GM19468 (cell line): ENCODE results near the gene CFAP221.

Source experiments
- ATAC-seq: cut with Tn5 transposase; IDR thresholded peaks from one replicate; pipeline ENCODE4 v1.9.1; 2021; ENCODE audit warnings: mild to moderate bottlenecking, moderate library complexity, moderate number of reproducible peaks; ENCODE audit not compliant: unreplicated experiment; ENCODE audit errors: extremely low read depth

CFAP221 gene

DNA sequence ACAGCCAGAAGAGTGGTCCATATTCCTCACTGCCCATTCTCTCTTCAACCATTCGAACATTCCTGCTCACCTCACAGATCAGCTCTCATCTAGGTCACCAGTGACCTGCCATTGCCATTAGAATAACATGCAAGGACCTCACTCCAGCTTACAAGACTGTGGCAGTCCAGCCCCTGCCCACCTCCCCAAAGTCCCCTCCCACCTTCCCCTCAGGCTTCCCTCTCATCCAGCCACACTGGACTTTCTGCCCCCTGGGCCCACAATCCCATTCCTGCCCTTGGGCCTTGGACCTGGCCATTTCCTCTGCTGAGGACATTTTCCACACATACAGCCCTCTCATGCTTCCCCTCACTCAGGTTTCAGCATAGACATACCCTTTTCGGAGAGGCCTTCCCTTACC, 129.5 kb downstream of the CFAP221 start:
- ATAC-seq = no peak

DNA sequence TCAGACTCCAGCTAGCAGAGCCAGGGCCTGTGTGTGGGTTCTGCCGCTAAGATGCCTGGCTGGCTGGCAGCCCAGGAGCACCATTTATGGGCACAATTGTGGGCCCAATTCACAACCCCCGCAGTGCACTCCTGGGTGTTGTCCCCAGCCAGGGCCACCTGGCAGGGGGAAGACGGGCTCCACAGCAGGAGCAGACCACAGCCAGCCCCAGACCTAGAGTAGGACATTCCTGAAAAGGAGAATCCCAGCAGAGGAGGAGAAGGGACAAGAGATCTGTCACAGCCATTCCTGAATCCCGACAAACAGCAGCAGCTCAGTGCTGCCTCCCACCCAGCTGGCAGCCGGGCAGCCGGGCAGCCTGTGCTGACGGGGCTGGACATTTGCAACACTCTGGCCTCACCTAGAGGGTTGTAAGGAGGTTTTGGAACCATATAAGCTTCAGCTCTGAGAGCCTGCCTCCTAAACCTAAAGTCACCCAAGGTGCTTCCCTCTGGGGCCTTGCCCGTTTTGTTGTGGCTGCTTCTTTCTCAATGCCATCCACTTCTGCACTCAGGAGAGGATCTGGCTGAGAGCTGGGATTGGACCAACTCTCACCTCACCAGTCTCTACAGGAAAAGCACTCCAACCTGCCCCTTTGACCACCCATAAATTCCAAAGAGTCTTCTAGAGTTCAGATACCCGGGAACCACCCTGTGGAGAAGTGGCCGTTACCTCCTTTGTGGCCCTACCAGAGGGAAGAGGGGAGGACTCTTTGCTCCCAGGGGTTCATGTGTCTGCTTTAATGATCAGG, 130.7 kb downstream of the CFAP221 start:
- ATAC-seq = no peak

DNA sequence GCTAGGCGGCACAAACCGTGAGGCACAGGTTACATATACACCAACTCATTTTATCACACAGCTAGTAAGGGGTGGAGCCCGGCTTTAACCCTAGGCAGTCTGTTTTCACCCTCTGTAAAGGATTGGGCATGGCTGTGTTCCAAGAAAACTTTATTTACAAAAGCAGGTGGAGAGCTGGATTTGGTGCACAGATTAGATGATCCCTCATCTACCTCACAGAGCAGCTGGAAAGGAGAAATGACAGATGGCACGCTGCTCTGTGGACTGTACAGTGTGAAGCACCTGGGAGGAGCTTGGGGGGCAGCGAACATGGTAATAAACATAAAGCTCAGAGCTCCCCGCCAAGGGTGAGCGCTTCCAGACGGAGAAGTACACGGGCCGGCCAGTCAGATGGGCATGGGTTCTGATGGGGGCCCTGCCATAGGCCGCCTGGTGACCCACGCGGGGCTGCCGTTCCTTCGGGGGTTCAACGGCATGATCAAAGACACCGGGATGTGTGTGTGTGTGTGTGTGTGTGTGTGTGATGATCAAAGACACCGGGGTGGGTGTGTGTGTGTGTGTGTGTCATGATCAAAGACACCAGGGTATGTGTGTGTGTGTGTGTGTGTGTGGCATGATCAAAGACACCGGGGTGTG, 133.9 kb downstream of the CFAP221 start:
- ATAC-seq = no peak

DNA sequence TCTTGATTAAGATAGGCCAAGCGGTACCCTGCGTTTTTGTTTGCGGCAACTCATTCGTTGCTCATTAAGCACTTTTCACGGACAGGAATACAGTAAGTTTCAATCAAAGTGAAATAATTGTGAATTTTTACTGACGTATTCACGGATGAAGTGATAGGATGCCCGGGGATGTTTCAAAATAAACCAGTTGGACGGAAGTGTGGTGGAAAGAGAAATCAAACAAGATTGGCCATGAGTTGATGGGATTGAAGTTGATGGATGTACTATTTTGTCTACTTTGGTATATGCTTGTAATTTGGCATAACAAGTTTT, 135.2 kb downstream of the CFAP221 start:
- no peak for ATAC-seq

DNA sequence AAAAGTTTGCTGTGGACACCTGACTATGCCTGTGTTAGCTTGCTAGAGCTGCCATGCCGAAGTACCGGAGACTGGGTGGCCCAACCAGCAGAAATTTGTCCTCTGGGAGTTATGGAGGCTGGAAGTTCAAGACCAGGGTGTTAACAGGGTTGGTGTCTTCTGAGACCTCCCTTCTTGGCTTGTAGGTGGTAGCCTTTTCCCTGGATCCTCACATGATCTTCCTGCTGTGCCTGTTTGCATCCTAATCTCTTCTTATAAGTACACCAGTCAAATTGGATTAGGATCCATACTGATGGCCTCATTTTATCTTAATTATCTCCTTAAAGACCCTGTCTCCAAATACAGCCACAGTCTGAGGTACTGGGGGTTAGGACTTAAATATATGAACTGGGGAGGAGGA, 135.6 kb downstream of the CFAP221 start:
- ATAC-seq = no peak

DNA sequence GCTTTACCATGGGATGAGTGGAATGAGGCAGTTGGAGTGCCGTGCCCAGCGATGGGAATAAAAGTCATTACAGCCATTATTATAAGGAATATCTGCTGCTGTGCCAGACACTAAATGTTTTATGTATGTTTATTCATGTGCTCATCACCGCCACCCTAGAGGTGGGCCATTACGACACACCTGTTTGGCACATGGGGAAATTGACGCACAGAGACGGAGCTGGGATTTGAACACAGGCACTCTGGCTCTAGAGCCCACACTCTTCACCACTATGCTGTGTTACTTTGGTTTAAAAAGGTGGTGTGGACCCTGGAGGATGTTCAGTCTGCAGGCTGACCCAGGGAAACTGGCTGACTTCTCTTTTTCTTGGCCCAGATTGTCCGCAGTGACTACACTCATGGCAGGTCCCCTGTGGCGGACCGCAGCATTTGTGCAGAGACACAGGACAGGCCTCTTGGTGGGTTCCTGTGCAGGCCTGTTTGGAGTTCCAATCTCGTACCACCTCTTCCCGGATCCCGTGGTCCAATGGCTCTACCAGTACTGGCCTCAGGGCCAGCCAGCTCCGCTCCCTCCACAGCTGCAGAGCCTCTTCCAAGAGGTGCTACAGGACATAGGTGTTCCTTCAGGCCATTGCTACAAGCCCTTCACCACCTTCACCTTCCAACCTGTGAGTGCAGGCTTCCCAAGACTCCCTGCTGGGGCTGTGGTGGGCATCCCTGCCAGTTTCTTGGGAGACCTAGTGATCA, 136.4 kb downstream of the CFAP221 start:
- ATAC-seq = no peak

DNA sequence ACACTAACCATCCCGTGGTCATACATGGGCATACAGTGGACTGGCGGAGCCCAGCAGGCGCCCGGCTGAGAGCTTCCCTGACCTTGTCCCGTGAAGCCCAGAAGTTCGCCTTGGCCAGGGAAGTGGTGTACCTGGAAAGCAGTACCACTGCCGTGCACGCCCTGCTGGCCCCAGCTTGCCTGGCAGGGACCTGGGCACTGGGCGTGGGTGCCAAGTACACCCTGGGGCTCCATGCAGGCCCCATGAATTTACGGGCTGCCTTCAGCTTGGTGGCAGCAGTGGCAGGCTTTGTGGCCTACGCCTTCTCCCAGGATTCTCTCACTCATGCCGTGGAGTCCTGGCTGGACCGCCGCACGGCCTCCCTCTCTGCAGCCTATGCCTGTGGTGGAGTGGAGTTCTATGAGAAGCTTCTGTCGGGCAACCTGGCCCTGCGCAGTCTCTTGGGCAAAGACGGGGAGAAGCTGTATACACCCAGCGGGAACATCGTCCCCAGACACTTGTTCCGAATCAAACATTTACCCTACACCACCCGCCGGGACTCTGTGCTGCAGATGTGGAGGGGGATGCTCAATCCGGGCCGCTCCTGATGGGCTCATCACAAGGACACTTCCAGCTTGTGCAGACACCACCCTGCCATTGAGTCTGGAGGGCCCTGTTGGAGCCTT, 137.1 kb downstream of the CFAP221 start:
- ATAC-seq = no peak

DNA sequence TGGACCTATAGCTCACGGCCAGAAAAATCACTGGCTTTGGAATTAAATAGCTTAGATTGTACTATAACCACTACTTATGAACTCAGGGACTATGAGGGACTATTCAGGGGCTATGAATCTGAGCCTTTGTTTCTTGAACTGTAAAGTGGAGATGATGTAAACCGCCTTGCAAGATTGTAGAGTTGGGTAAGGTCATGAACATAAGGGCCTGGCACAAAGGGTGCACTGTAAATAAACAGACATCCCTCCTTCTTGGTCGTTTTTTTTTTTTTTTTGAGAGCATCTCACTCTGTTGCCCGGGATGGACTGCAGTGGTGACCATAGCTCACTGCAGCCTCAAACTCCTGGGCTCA, 137.6 kb downstream of the CFAP221 start:
- no peak for ATAC-seq

DNA sequence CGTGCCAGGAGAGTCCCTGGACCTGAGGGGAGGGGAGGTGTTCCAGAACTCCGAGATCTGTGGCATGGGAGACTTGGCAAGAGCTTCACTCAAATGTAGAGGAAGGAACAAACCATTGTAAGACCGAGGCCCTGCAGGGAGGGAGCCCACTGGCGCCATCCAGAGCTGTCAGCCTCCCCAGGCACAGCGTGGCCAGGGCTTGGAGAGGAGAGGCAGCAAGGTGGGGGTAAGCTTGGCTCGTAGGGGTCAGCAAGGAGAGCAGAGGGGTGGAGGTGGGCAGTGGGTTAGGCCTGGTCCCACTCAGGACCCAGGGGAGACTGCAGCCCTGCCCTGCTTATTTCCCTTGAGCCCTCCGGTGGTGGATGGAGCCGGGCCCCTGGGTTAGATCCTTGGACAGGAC, 138.3 kb downstream of the CFAP221 start:
- ATAC-seq = no peak

DNA sequence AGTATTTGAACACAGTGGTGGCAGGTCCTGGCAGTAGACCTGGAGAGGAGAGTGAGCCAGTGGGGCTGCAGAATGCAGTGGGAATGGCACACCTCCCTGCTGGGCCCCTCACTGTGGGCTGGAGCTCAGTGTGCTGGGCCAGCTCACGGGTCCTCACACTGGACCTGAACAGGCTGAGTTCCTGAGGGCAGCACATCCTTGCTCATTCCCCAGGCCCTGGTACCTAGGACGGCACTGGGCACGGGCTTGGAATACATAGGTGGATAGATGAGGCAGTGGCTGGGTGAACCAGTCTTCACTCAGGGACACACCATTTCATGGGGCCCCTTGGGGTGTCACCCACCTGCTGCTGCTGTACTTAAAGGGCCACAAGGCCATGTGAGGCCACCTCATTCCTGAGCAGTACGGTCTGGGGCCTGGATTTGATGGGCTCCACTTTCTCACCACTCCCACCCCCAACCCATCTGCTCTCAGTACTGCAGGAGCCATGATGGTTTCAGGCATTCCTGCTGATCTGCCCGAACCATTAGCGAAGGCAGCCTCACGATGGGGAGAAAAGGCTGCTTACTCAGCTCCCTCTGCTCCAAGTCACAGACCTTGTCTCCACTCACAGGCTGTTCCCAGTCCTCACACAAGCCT, 138.9 kb downstream of the CFAP221 start:
- ATAC-seq = no peak

DNA sequence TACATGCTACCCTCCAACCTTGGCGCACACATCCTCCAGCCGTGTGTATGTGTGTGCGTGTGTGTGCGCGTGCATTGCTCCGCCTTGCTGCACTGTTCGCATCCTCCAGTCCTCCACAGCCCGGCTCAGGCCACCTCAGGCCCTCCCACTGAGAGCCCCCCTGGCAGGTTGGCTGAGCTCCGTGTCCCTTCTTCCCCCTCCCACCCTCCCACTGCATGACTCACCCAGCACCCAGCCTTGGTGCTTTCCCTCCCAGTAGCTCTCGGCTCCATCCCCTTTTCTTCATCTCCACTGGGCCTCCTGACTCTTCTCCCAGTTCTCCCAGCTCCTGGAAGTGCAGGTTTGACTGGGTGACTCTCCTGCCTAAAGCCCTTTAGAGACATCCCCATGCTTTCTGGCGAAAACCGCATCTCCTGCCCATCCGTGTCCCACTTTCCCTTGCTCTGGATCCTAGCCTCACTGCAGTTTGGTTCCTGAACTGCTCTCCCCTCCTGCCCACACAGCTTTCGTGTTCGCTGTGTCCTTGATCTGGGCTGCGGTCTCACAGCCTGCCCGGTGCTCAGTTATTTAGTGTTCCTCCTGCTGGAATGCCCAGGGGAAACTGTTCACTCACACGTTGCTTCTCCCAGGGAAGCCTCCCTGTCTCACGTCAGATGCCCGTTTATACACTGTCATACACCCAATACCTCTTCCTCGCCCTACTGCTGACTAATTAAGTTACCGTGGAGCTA, 139.6 kb downstream of the CFAP221 start:
- no peak for ATAC-seq

DNA sequence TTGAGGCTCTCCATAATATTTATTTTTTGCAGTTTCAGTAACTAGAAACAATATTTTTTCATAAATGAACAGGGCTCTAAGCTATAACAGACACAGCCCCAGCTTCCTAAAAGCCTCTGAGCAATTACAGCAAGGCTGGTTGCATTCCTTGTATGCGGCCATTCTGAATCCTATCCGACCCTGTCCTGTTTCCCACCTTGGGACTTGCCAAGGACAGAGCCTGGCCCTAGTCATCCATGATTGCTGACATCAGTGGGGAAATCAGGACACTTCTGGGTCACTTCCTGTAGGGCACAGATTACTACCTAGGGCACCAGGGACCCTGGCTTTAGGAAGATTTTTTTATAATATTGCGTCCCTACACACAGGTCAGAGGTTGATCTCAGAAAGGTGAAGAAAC, 140.3 kb downstream of the CFAP221 start:
- no peak for ATAC-seq

DNA sequence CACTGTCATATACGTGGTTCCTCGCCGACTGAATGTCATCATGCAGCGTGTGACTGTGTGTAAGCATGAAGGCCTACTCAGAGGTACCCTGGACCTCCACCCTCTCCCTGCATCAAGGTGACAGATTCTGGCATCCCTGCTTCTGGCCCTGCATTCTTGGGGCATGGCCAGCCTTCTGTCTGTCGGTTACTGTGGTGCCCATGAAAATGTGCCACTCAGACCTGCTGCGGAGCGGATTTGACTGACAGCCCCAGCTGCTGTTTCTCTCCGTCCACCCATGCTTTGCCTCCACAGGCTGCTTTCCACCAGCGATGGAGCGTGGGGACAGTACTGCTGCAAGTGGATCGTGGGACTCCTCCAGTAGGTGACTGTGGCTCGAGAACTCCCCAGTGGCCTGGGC, 144.4 kb downstream of the CFAP221 start:
- ATAC-seq = no peak

DNA sequence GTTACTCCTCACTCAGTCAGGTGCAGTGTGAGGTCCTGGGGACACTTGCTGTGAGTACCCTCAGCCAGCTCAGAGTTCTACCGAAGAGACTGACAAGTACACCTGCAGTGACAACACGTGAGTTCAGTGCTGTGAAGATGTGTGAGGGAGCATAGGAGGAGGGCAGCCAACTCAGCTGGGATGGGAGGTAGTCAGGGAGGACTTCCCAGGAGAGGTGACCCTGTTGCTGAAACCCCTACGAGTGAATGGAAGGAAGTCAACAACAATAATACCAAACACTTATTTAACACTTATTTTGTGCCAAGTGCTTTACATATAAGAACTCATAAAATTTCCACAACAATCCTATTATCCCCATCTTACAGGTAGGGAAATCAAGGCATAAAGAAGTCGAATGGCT, 145.0 kb downstream of the CFAP221 start:
- no peak for ATAC-seq

DNA sequence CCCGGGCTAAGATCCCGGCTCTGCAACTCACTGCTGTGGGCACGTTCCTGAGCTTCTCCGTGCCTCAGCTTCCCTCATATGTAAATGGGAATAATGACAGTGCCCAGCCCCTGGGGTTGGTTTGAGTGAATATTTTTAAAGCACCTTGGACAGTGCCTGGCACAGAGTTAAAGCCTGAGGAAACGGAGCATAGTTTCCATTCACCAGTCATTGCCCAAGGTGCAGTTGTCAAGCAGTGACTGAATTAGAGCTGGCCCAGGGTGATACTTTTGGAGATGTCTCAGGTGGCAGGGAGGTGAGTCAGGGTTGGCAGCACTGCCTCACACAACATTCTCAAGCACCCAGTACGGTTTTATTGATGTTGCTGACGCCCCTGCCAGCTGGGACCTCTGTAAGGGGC, 146.9 kb downstream of the CFAP221 start:
- ATAC-seq = no peak

DNA sequence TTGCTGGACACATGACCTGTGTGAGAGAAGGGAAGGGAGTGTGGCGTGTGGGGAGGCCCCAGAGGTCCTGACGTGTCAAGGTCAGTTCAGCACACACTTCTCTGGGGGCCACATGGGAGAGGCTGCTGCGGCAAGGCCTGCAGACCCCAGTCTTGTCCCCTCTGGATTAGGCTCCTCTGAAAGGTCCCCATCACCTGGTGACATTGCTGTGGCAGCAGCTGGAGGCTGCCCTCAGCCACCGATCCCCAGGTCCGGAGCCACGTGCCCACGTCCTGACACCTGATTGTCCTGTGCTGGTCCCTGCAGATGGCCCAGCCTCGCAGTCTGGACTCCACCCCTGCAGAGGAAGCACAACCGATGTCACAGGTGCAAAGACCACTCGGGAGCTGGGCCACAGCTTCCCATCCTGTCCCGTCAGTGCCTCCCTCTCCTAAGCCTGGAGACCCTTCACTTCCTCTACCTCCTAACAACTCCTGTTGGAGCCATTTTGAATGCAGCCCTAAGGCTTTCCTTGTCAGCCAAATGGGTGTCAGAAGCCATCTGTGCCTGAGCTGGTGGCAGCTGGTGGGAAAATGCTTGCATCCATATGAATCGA, 147.5 kb downstream of the CFAP221 start:
- no peak for ATAC-seq

DNA sequence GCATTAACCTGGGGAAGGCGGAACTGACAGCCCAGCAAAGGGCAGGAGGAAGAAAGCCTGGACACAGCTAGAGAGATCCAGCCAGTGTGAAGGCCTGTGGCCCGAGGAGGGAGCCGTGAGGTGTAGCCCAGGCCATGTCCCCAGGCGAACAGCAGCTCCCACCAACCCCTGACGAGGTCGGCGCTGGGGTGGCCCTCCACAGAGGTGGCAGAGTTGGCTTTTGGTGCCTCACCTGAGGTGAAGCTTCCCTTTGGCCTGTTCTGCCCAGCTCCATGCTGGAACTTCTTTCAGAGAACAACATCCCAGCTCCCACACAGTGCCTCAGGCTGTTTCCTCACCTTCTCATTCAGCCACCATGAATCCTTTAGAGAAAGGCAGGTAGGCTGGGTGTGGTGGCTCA, 148.1 kb downstream of the CFAP221 start:
- no peak for ATAC-seq

DNA sequence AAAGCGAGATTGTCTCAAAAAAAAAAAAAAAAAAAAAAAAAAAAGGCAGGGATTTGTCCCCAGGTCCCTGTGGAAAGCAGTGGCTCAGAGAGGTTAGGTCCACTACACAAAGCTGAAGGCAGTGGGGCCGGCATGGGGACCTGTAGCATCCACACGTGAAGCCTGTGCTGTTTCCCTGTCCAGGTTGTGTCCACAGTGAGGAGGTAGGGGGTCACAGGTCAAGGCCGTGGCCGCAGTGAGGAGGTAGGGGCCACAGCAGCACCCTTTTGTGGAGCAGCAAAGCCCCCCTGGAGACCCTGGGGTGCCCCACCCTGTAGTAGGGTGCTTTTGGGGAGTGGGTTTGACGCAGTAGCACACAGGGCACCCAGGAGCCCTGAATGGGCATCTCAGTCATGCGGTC, 148.7 kb downstream of the CFAP221 start:
- ATAC-seq = no peak

DNA sequence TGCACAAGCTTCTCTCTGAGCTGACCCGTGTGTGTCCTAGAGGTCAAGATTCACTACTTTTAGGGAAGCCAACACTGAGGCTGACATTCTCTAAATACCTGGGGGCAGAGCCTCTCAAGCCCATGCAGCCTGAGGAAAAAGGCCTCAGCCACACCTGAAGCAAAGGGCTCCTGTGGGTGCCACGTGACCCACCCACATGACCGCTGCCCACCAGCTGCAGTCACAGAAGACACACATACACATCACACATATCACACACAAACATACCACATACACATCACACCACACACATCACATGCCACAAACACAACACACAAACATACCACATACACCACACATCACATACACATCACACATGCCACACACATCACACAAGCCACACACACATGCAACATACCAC, 149.3 kb downstream of the CFAP221 start:
- ATAC-seq = no peak

DNA sequence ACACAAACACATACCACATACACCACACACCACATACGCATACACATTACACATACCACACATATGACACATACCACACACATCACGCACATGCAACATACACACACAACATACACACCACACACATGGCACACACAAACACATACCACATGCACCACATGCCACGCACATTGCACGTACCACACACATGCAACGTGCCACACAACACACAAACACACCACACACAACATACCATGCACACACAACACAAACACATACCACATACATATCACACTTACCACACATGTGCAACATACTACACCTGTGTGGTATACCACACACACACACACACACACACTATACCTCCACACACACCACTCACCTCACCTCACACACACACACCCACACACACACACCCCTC, 149.7 kb downstream of the CFAP221 start:
- no peak for ATAC-seq
